B cell (primary cell): ENCODE measurements around the gene TAF1B.

Experiments used
- CTCF ChIP-seq: fragments of 200-600 bp; IDR thresholded peaks from one replicate; pipeline ENCODE4 v1.8.0; 2022; ENCODE audit warnings: antibody characterized with exemption, mild to moderate bottlenecking
- EZH2 ChIP-seq: IDR thresholded peaks from 2 replicates; pipeline ENCODE4 v1.6.1; 2012; ENCODE audit warnings: borderline replicate concordance, low read depth, mild to moderate bottlenecking, moderate library complexity, low read length; ENCODE audit not compliant: insufficient read depth, poor library complexity, severe bottlenecking

GRCh38 chr2:9873337-9873736 lies 30.1 kb downstream of the TAF1B start:
- TF ChIP-seq CTCF, result no peak
- TF ChIP-seq EZH2, result no peak
